Lung (tissue), 12 donors: ENCODE measurements around the gene SPAG6. TPM values are rescaled to one million over a fixed set of nuclear protein-coding genes. Genes with fewer than 3 reads are reported as not detected.
"Not testable (repeated sequence)": the region's sequence is repeated elsewhere in the genome, so short reads cannot be mapped to it uniquely, and the experiment has no call there.

Source experiments
- ATAC-seq: fragments of 200-7000 bp; cut with Tn5 transposase; one replicate; pipeline ENCODE4 v1.9.1; 2020; ENCODE audit warnings: moderate number of reproducible peaks; ENCODE audit not compliant: insufficient read depth, low FRiP score
- DNase-seq, 3 donors: peaks; one replicate each; pipeline ENCODE4 v3.0.0-alpha.2; 2013 to 2017
- H3K27ac ChIP-seq, 2 donors: one replicate each; pipeline ENCODE4 v1.5.1; 2013; ENCODE audit warnings: mild to moderate bottlenecking in 2 of 2, moderate library complexity in 2 of 2, control low read depth in 1 of 2, inconsistent platforms in 1 of 2, low read depth in 1 of 2, low read length in 1 of 2
- H3K27me3 ChIP-seq, 3 donors: one replicate each; pipeline ENCODE4 v1.5.1; 2013; ENCODE audit warnings: low read length in 2 of 3; ENCODE audit not compliant: control insufficient read depth in 3 of 3, insufficient read depth in 3 of 3
- H3K36me3 ChIP-seq, 4 donors: one replicate each; pipeline ENCODE4 v1.5.1; 2013; ENCODE audit warnings: low read length in 4 of 4, mild to moderate bottlenecking in 1 of 4, moderate library complexity in 1 of 4; ENCODE audit not compliant: control insufficient read depth in 4 of 4, insufficient read depth in 4 of 4
- H3K4me1 ChIP-seq, 5 donors: one replicate each; pipeline ENCODE4 v1.5.1; 2013; ENCODE audit warnings: low read length in 5 of 5, mild to moderate bottlenecking in 2 of 5, moderate library complexity in 1 of 5; ENCODE audit not compliant: control insufficient read depth in 5 of 5, insufficient read depth in 5 of 5
- H3K4me3 ChIP-seq: one replicate; pipeline ENCODE4 v1.5.1; 2013; ENCODE audit warnings: mild to moderate bottlenecking, control low read depth, moderate library complexity
- H3K9ac ChIP-seq, 2 donors: one replicate each; pipeline ENCODE4 v1.5.1; 2013; ENCODE audit warnings: low read length in 2 of 2, control low read depth in 1 of 2; ENCODE audit not compliant: insufficient read depth in 1 of 2
- H3K9me3 ChIP-seq, 4 donors: one replicate each; pipeline ENCODE4 v1.5.1; 2013; ENCODE audit warnings: low read length in 3 of 4, mild to moderate bottlenecking in 1 of 4, moderate library complexity in 1 of 4; ENCODE audit not compliant: control insufficient read depth in 4 of 4, insufficient read depth in 3 of 4
- WGBS, 2 donors: extraction: QIAGEN DNeasy Blood & Tissue Kit; methylation state at CpG; one replicate each; pipeline ENCODE4 v1.1.7; 2013; 5-methylcytosine and 5-hydroxymethylcytosine counted together
- polyA plus RNA-seq, 2 donors: library from polyadenylated mRNA; stranded (reverse); fragments of 200-250 nt; gene quantifications; one replicate each; pipeline ENCODE4 v1.2.1, GENCODE V29; 2013
- total RNA-seq, 2 donors: library from RNA; depleted of rRNA in 1 of 2; stranded (reverse); fragments of >200 nt in 1 of 2; gene quantifications; one replicate each; pipeline ENCODE4 v1.2.1, GENCODE V29; 2014 to 2021
- TF ChIP-seq, protein P1 (sequence below): IDR thresholded peaks from 2 replicates; pipeline ENCODE4 v1.5.1; 2012; ENCODE audit warnings: mild to moderate bottlenecking; ENCODE audit errors: control extremely low read depth, extremely low read depth
- donor health status: control.
- donor health status: control.
- donor health status: Bipolar disorder and iron deficiency.
- donor health status: healthy.
- donor health status: DM: yes; HTN: yes; CAD: no.

SPAG6 gene
- total and polyA plus RNA-seq, 4 donors = 12.2 to 40.1 (median 23.6) TPM

DNA sequence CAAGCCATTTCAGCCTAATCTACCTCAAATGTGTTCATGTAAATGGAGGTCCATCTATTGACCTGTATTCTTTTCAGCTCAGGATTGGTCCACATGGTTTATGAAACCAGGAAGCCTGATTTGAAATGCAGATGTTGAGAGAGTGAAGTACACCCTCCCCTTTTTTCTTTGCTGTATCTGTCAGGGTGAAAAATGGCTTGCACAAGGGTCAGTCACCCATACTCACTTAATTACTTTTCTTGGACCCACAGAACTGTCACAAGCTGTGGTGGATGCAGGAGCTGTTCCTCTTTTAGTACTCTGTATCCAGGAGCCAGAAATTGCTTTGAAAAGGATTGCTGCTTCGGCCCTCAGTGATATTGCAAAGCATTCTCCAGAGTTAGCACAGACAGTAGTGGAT is 41.2 kb downstream of the SPAG6 start:
- no peaks in the 10 kb centered on the region for H3K9me3 ChIP-seq
- 72 to 81% methylated on average over 1 of the region's 1 CpG for WGBS, 2 donors
- TF ChIP-seq, protein P1, sequence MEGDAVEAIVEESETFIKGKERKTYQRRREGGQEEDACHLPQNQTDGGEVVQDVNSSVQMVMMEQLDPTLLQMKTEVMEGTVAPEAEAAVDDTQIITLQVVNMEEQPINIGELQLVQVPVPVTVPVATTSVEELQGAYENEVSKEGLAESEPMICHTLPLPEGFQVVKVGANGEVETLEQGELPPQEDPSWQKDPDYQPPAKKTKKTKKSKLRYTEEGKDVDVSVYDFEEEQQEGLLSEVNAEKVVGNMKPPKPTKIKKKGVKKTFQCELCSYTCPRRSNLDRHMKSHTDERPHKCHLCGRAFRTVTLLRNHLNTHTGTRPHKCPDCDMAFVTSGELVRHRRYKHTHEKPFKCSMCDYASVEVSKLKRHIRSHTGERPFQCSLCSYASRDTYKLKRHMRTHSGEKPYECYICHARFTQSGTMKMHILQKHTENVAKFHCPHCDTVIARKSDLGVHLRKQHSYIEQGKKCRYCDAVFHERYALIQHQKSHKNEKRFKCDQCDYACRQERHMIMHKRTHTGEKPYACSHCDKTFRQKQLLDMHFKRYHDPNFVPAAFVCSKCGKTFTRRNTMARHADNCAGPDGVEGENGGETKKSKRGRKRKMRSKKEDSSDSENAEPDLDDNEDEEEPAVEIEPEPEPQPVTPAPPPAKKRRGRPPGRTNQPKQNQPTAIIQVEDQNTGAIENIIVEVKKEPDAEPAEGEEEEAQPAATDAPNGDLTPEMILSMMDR = no peak

DNA sequence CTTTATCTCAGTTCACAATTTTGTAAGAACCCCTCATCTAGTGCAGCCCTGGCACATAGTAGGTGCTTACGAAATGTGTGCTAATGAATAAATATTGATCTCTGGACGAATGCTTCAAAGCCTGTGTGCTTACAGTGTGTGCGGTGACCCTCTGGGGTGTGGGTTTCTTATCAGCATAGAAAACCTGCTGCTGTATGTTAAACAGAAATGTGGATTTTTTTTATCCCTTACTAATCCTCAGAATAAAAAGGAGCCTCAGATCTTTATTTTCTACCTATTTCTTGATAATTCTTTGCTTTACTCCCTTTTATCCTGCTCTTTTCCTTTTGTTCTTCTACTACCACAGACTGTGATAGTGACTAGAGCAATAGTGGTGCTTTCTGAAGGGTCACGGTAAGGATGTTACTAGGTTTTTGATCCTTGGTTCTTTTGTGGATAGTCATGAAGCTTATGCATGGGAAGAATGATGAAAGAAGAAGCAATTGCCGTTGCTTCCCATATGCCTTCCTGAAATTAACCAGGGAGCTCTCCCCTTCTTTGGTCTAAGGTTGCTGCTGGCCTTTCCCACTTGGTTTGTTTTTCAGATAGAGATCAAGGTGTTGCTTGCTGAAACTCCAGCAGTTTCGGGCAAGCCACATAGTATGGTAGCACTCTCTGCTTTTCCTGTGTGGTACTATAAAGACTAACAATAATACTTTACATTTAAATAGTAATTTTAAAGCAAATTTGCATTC is 44.7 kb downstream of the SPAG6 start:
- ATAC-seq = no peak
- no peaks in the 10 kb centered on the region for H3K36me3 ChIP-seq
- no peak for DNase-seq
- no peak overlapping the region for H3K4me3 ChIP-seq
- H3K27me3 ChIP-seq = no peaks in the 10 kb centered on the region
- no peaks in the 10 kb centered on the region for H3K9me3 ChIP-seq
- WGBS, 2 donors = 80 to 81% methylated on average over 6 of the region's 6 CpGs
- H3K27ac ChIP-seq = no peak overlapping the region
- TF ChIP-seq, protein P1 = no peak
- H3K4me1 ChIP-seq = no peaks in the 10 kb centered on the region
- no peak overlapping the region for H3K9ac ChIP-seq

More for the DNA sequence above, 41.2 kb downstream of the SPAG6 start:
- no peak overlapping the region for H3K4me3 ChIP-seq
- H3K36me3 ChIP-seq = no peaks in the 10 kb centered on the region
- H3K4me1 ChIP-seq = no peaks in the 10 kb centered on the region
- H3K9ac ChIP-seq = no peak overlapping the region
- no peak for DNase-seq
- H3K27ac ChIP-seq = no peak overlapping the region
- ATAC-seq = no peak
- H3K27me3 ChIP-seq = no peaks in the 10 kb centered on the region

DNA sequence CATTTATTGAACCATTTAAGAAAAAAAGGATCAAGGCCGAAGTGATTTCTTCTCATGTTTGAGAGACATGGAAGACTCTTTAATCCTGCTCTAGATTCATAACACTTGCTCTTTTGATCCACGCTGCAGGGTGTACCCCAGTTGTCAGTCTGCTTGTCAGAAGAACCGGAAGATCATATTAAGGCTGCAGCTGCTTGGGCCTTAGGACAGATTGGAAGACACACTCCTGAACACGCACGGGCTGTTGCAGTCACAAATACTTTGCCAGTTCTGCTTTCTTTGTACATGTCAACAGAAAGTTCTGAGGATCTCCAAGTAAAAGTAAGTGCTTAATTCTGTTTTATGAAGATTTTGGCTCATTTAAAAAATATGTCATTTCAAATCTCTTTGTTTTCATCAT is 46.3 kb downstream of the SPAG6 start:
- Histone ChIP-seq H3K4me3 (no peak overlapping the region), H3K36me3 (no peaks in the 10 kb centered on the region), H3K9ac (no peak overlapping the region), H3K27me3 (no peaks in the 10 kb centered on the region), H3K9me3 (no peaks in the 10 kb centered on the region), H3K27ac (no peak overlapping the region), H3K4me1 (no peaks in the 10 kb centered on the region)
- no peak for ATAC-seq
- TF ChIP-seq, protein P1 = no peak
- DNase-seq = no peak
- 92 to 93% methylated on average over 5 of the region's 5 CpGs for WGBS, 2 donors

DNA sequence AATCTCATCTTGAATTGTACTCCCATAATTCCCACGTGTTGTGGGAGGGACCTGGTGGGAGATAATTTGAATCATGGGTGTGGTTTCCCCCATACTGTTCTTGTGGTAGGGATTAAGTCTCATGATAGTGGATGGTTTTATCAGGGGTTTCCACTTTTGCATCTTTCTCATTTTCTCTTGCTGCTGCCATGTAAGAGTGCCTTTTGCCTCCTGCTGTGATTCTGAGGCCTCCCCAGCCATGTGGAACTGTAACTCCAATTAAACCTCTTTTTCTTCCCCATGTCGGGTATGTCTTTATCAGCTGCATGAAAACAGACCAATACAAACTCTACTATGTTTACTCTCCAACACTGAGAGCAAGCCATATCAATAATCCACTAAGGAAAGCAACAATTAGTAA is 50.9 kb downstream of the SPAG6 start:
- not testable (repeated sequence) for H3K36me3 ChIP-seq, H3K4me3 ChIP-seq, H3K27ac ChIP-seq, H3K4me1 ChIP-seq, ATAC-seq, H3K27me3 ChIP-seq, H3K9me3 ChIP-seq, H3K9ac ChIP-seq, DNase-seq
- WGBS, 2 donors = 74 to 81% methylated on average over 2 of the region's 2 CpGs

DNA sequence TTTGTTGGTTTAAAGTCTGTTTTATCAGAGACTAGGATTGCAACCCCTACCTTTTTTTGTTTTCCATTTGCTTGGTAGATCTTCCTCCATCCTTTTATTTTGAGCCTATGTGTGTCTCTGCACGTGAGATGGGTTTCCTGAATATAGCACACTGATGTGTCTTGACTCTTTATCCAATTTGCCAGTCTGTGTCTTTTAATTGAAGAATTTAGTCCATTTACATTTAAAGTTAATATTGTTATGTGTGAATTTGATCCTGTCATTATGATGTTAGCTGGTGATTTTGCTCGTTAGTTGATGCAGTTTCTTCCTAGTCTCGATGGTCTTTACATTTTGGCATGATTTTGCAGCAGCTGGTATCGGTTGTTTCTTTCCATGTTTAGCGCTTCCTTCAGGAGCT is 61.6 kb downstream of the SPAG6 start:
- H3K4me1 ChIP-seq, H3K9ac ChIP-seq, H3K27me3 ChIP-seq, H3K36me3 ChIP-seq, ATAC-seq, H3K4me3 ChIP-seq, H3K9me3 ChIP-seq, H3K27ac ChIP-seq, DNase-seq: not testable (repeated sequence)
- 80 to 94% methylated on average over 1 of the region's 5 CpGs for WGBS, 2 donors
